Pulmonary artery endothelial cell (primary cell): ENCODE measurements around the gene MCTP2. TPM values are rescaled to one million over a fixed set of nuclear protein-coding genes. Genes with fewer than 3 reads are reported as not detected.

ENCODE experiments used
- DNase-seq: peaks from one replicate; pipeline ENCODE4 v3.0.0-alpha.2; 2011; ENCODE audit warnings: low read depth, low spot score
- total RNA-seq: library from RNA; depleted of rRNA; stranded (reverse); fragments of >200 nt; gene quantifications from 2 replicates; pipeline ENCODE4 v1.2.3, GENCODE V29; 2014

The MCTP2 gene
- total RNA-seq, 1 donor from 2014 or later = 3.5 TPM

DNA sequence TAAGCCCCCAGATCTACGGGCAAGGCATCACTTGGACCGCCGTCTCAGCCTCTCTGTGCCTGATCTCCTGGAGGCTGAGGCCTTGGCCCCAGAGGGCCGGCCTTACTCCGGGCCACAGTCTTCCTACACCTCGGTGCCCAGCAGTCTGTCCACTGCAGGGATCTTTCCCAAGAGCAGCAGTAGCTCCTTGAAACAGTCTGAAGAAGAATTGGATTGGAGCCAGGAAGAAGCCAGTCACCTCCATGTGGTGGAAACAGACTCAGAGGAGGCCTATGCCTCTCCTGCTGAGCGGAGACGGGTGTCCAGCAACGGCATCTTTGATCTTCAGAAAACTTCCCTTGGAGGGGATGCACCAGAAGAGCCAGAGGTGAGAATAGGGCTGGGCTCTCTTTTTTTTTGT, 67.0 kb downstream of the MCTP2 start:
- no peak for DNase-seq

DNA sequence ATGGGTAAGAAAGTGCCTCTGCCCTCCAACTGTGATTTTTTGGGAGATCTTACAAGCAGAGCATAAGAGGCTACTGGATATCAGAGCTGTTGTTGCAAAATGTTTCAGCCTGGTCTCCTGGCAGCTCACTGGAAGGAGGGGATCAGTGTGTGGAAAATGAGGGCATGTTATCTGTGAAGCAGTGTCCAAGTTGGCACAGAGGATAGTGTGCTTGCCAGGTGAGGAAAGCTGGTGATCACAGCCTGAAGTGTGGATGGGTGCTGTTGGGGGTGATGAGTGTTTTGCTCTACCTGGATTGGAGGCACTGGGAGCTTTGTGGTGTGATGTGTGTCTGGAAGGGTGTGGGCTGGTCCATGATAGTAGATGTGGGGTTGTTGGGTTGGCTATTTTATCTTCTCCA, 69.3 kb downstream of the MCTP2 start:
- DNase-seq = no peak

DNA sequence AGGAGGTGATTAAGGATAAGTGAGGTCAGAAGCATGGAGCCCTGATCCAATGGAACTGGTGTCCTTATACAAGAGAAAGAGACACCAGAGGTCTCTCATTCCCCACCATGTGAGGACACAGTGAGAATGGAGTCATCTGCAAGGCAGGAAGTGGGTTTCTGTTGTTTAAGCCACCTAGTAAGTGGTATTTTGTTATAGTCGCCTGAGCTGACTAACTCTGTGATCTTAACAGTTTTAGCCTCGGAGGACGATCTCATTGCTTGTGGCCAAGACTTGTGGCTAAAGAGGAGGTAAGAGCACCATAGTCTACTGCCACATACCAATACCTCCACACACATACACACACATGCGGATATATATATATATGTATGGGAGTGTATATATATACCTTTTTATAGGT, 73.8 kb downstream of the MCTP2 start:
- no peak for DNase-seq

DNA sequence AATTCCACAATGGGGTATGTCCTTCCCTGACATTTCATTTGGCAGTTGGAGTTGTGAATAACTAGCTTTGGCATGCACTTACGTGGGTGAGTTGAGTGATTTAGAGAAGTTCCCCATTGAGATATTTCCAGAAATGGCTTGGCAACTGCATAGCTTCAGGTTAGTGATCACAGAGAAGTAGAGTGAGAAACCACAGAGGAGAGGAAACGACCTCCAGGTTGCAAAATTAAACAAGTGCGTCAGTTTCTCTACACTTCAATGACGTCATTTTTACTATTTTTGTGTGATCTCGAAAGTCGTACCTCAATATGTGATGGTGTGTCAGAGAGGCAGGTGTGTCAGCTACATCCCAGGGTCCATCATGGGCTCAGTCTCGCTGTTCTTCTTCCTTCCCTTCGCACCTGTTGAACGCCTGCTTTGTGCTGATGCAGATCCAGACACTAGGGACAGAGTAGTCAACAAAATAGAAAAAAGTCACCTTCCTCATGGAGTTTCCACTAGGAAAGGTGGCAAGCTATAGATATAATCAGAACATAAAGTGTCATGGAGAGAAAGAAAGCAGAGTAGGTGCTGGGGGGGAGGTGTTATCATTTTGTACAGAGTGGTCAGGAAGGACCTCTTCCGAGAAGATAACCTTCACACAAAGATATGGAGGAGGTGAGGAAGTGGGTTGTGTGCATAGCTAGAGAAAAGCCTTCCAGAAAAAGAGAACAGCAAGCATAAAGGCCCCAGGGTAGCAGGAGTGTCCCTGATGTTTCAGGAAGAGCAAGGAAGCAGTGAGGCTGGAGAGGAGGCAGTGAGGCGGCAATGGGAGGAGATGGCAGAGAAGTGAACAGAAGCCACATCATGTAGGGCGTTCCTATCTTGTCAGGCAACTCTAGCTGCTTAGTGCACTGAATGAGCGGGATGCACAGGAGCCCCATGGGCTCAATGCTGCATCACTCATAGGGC, 75.6 kb downstream of the MCTP2 start:
- no peak for DNase-seq

DNA sequence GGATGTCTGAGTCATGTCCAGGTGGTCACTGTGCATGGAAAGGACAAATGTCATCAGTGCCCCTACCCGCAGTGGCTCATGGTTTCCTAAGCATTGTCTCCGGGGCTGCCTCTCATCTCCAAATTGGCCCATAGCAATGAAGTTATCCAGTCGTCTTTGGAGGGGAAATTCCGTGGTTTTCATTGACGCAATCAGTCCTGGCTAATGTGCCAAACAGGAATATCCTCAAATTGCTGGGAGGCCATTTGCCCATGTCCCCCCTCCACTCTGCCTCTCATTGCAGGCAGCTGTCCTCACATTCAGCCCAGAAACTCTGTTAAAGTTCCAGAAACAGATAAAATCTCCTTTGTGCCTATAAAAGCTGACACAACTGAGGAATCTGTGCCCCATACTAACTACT, 81.6 kb downstream of the MCTP2 start:
- DNase-seq = no peak

DNA sequence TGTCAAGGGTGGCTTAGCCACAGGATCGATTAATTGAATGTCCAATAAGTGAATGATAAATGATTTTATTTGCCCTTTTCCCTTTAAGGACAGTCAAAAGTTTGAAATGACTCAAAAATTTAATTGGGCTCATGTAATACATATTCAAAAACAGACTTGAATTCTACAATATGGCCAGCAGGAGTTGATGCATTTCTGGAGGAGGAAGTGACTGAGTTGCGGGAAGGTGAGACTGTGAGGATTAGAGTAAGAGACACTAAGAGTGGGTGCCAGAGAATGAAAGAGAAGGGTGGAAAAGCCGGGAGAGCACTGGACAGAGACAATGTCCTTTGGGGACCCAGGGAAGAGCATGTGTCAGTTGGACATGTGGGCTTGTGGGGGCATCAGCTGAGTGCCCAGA, 83.3 kb downstream of the MCTP2 start:
- no peak for DNase-seq

DNA sequence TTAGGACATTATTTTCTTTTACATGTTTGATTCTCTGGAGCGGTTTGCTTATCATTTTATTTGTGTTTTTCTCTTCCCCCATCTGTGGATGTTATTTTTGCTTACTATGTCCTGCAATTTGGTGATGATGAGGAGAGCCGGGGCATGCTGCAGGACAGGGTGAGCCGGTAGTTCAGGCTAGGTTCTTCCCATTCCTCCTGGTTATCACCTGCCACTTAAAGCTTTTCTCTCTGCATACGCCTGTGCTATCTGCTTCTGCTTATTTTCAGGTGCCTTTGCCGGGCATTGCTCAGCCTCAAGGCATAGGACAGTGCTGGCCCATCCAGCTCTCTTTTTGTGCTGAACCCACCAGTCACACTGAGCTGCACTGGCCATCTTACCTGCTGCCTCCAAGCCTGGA, 85.8 kb downstream of the MCTP2 start:
- DNase-seq = no peak

DNA sequence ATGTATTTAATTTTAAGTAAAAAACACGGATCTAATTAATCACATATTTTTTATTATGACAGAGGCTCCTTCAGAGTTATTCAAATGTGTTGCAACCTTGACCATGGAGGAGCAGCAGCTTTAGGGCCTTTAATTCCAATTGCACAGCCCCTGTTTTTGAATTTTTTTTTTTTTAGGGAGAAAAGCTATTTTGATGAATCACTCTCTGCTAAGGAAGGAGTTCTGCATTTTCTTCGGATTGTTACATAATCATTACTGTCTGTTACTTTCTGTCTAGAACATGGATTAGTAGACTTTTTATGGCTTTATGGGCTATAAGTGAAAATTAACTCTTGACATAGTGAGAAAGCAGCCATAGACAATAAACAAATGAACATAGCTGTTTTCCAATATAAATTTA, 90.8 kb downstream of the MCTP2 start:
- DNase-seq = no peak

DNA sequence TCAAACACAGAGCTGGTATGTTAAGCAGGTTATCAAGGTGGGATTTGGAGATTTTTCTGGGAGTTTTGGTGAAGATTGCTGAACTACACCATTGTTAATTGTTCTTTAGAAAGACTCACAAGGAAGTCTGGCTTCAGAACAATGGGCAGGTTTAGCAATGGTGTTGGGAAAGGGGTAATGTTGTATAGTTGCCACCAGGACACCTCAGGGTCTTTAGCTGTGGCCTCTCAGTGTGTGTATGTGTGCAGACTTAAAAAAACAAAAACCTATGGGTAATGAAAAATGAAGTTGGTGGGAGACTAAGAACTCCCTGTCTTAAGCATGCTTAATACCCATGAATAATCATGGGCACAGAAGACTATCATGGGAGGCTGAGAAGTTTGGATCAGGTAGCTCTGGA, 91.7 kb downstream of the MCTP2 start:
- no peak for DNase-seq

DNA sequence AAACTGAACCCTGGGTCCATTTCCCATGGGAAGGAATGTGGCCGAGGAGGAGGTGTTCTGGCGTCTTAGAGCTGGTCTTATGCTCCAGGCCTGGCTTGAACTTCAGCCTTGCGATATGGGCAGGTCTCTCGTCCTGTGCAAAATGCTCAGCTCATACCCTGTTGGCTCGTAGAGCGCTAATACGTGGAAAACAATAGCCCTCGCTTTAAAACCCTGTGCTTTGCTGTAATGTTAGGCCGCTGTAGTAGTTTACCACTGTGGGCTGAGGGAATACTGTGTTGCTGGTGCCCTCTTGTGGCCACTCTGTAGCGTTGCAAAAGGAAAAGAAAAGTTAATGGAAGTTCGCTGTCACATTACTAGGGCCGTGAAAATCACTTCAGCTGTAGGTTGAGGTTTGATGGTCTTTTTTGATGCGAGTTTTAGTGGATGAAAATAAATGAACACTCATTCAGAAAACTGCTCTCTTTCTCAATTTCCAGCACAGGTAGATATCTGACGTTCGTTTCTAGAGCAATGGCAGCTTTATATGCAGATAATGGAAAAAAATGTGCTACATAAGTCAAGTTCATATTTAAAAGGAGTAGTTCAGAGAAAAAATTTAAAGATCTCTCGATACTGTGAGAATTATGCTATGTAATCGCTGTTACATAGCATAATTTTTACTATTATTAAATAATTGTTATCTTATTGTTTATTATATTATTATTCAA, 92.9 kb downstream of the MCTP2 start:
- peak; percentile 10 for DNase-seq

DNA sequence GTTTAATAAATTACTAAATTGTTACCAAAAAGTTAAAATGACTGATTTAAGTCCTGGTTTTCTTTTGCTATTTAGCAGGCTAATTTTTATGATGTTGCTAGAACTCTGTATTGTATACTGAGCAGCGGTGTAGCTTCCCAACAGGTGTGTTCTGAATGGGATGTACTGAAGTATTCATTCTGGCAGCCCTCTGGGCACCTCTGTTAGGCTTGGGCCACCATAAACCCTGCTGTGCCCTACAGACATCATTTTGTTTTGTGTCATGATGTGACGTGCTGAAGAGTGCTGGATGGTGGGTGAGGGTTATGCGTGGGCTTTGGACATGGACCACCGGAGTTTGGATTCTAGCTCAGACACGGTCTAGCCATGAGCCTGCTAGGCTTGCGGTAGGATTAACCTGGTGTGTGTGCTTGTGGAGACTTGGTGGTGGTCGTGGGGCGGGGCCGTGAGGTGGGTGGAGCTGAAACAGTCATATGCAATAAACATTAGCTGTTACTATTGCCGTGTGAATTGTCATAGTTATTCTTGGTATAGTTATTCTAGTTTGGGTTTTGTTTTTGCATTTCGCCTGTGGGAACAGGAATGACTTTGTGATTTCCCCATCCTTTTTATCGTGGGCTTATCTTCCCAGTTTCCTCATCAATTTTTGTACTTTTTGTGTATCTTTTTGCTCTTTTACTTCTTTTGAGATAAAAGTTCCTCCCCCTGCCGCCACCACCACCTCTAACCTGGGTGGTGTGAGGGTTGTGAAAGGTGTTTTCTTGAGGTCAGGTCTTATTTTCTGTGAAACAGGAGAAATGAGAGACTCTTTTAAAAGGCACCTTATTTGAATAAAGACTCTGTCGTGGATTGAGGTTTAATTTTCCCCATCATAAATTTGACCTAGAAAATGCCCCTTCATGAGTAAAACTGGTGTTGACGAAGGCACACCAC, 93.7 kb downstream of the MCTP2 start:
- DNase-seq = no peak

DNA sequence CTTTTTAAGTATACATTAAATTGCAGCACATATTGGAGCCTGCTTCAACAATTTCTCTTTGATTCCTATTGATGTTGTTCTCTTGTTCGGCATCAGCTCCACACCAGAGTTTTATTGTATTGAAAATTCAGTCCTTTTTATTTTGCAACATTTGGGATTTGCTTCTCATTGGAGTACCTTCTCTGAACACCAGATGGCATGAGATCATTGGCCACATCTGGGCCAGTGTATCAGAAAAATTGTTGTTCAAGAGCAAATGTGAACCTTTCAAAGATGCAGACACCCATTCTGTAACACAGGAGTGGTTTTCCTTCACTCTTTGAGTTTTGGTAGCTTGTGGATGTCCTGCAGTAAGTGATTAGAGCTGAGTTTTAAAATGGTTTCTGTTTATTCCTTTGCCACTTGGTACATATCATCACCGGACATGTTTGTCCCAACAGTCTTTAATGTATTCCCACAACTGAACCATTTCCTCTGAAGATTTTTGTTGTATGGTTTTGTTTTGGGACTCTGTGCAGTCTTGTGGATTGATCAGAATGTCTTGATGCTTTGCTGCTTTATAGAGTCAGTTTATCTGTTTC, 96.1 kb downstream of the MCTP2 start:
- no peak for DNase-seq

DNA sequence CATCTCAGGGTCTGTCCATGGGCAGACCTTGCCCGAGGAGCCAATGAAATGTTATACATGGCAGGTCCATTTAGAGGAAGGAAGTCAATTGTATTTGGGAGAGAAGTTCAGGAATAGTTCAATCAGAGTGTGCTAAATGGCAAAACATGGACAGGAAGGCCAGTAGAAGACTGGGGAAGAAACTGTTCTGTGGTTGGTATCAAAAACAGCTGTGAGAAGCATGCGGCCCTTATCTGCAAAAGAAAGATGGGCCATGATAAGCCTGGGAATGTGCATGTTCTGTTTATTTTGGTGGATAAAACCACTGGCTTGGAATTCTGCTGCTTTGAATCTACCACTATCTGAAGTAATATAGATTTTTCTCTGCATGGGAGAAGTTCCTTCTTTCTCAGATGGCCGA, 100.4 kb downstream of the MCTP2 start:
- DNase-seq = no peak

DNA sequence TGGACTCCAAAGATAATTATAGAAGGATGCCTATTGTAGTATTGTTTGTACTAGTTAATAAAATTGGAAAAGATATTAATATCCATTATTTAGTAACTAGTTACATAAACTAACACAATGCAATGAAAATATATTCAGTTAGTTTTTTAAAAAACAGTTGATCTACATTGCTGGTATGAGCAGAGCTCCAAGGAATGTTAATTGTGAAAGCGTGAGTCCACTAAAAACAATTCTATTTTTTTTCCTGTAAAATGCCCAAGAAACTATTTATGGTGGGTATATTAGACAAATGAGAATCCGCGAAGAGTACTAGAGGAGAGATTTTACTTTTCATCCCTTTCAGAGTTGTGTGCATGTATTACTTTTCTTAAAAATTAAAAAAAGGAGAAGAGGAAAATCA, 104.3 kb downstream of the MCTP2 start:
- DNase-seq = no peak

DNA sequence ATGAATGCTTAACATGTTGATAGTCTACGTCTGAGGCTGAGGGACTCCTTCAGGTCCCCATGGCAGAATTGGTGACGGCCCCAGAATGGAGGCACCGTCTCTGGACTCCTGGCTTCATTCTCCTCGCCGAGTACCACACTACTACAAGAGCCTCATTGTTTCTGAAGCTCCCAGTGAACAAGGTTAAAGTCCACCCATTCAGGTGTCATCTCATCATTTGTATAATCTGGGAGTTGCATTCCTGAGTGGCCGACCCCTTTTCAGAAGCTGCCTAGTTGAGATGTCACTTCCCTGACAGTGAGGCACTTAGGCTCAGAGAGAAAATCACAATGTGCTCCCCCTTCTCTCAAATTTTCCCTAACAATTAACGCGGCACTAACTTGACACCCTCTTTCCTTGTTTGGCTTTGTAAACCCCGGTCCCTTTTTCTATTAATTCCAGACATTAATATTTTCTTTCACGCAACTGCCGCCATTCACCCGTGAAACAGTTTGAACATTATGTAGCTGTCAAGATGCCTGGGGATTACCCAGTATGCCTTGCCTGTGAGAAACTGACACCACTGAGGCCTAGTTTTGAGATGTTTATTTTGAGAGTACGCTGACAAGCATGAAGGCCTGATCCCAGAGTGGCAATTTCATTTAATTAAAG, 105.6 kb downstream of the MCTP2 start:
- DNase-seq = no peak

DNA sequence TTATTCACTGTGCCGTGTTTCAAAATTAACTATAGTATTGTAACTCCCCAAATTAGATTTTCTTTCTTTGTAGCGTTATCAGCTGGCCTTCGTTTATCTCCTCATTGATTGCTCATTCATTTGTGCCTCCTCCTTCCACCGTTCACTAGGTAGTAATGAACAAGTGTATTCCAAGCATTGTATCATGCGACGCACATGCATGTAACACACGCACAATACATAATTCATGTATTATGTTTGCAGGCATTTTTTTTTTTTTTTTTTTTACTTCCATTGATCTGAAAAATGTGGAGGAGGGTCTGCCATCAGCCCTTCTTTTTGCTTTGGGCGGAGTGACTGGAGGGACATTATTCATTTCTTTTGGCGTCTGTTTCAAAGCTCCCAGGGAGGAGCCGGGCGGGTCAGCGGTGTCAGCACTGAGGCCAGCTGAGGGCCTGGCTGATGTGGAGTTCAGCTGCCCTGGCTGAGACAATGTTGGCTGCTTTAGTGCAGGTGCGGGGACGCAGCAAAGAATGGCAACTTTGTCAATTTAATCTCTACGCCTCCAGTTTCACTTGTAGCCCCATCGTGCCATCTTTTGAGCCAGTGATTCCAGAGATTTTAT, 107.0 kb downstream of the MCTP2 start:
- no peak for DNase-seq

DNA sequence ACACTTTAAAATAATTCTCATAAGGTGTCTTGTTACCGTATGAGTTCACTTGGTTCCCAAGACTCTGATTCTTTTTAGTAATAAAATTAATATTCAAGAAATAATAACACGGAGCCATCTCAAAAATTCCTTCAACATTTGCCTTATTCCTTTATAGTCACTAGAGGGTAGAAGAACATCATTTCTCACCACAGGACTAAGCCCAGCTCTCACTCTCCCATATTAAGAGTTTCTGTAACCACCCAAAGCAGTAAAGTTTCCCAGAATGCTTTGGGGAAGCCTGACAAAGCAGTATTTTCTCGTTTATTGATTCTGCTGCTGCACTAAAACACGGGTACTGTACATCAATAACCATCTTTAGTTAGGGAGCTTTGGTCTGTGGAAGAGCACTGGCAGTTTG, 114.9 kb downstream of the MCTP2 start:
- no peak for DNase-seq

DNA sequence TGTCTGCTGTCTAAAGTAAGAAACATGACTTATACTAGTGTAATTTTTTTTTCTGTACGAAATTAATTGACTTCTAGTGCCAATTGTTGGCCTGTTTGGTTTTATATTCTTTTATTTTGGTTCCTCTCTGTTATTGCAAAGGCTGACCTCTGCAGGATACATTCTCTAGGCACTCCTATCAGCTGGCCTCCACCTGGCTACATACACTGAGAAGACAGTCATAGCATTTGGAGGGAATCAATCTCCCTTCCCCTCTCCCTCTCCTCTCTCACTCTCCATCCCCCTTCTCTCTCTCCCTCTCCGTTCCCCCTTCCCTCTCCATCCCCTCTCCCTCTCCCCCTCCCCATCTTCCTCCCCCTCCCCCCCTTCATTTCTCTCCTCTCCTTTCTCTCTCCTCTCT, 116.7 kb downstream of the MCTP2 start:
- no peak for DNase-seq

DNA sequence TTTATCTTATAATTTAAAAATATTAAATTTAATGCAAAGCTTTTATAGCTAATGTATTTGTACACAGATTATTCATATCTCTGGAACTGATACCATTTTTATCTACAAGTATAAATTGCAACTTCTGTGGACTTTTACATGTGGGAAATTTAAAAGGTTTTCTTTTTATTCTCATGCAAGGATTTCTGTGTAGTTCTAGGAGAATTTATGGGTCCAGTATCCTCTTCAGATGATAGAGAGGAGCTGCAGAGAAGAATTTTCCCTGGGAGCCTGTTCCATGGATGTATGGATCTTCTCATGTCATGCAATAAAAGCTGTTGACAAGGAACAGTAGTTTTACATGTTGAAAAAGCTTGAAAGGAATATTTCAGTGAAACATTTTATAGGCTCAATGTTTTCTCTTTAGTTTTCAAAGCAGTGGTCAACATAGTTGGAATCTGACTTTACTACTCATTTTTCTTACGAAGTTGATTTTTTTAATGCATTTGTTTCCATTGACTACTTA, 119.7 kb downstream of the MCTP2 start:
- no peak for DNase-seq
